GM21786 (cell line): ENCODE results near the gene CCL4L2.
"Not testable (repeated sequence)": the region's sequence is repeated elsewhere in the genome, so short reads cannot be mapped to it uniquely, and the experiment has no call there.

Experiments
- ATAC-seq: cut with Tn5 transposase; IDR thresholded peaks from one replicate; pipeline ENCODE4 v1.9.1; 2021; ENCODE audit not compliant: unreplicated experiment

CCL4L2 gene

GRCh38 chr17:36194832-36195433 lies 15.9 kb upstream of the CCL4L2 start:
- ATAC-seq = not testable (repeated sequence)

- ATAC-seq = no peak
These were observed 15.3 kb upstream of the CCL4L2 start for GRCh38 chr17:36195434-36196130.

- no peak for ATAC-seq
These were observed 14.8 kb upstream of the CCL4L2 start for GRCh38 chr17:36196131-36196486.

GRCh38 chr17:36197387-36197703 lies 13.5 kb upstream of the CCL4L2 start:
- ATAC-seq = peak; percentile 14

GRCh38 chr17:36198831-36199465 lies 11.9 kb upstream of the CCL4L2 start:
- peak; percentile 32 for ATAC-seq

- ATAC-seq = not testable (repeated sequence)
These were observed 9.8 kb upstream of the CCL4L2 start for GRCh38 chr17:36201102-36201501.

GRCh38 chr17:36201506-36201905 lies 9.4 kb upstream of the CCL4L2 start:
- not testable (repeated sequence) for ATAC-seq

GRCh38 chr17:36203335-36203734 lies 7.5 kb upstream of the CCL4L2 start:
- ATAC-seq = no peak

GRCh38 chr17:36204724-36205500 lies 6.0 kb upstream of the CCL4L2 start:
- no peak for ATAC-seq

GRCh38 chr17:36205637-36206485 lies 5.0 kb upstream of the CCL4L2 start:
- ATAC-seq = no peak

GRCh38 chr17:36206486-36206821 lies 4.4 kb upstream of the CCL4L2 start:
- ATAC-seq = not testable (repeated sequence)

- not testable (repeated sequence) for ATAC-seq
These were observed 3.5 kb upstream of the CCL4L2 start for GRCh38 chr17:36207383-36207782.

GRCh38 chr17:36209575-36209974 lies 1.3 kb upstream of the CCL4L2 start:
- ATAC-seq = no peak

GRCh38 chr17:36211484-36212271 lies 815 bp downstream of the CCL4L2 start:
- ATAC-seq = not testable (repeated sequence)

- no peak for ATAC-seq
These were observed 1.4 kb downstream of the CCL4L2 start for GRCh38 chr17:36212272-36212605.

GRCh38 chr17:36212966-36213365 lies 2.1 kb downstream of the CCL4L2 start:
- ATAC-seq = no peak

GRCh38 chr17:36213695-36214094 lies 2.8 kb downstream of the CCL4L2 start:
- ATAC-seq = no peak

GRCh38 chr17:36214918-36215317 lies 4.1 kb downstream of the CCL4L2 start:
- ATAC-seq = no peak

GRCh38 chr17:36215406-36216308 lies 4.8 kb downstream of the CCL4L2 start:
- ATAC-seq = not testable (repeated sequence)
